ENCODE results near the gene RBMY1E. TPM values are rescaled to one million over a fixed set of nuclear protein-coding genes. Genes with fewer than 3 reads are reported as not detected.

RBMY1E gene
- total RNA-seq: not detected

DNA sequence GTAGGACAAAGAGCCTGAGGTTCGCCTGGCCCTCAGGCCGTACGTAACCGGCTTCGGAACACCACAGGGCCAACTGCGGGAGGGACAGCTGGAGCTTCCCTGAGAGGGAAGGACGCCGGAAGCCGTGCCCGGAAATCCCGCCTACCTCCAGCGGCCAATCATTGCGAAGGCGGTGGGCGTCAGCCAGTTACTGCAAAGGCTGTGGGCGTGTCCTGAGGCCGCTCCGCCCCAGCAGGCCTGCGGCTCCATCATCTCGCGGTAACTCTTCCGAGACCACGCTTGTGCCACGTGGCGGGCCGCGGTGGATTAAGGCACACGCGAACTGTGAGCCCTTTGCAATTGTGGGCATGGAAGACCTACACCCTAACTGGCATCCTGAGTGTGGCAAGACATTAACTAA lies at the start of gene RBMY1E:
RBMY1E (minus strand) TSS at position 101 of the 400 bp plus-strand sequence. CDS start 1,978 bp downstream, outside the sequence.

DNA sequence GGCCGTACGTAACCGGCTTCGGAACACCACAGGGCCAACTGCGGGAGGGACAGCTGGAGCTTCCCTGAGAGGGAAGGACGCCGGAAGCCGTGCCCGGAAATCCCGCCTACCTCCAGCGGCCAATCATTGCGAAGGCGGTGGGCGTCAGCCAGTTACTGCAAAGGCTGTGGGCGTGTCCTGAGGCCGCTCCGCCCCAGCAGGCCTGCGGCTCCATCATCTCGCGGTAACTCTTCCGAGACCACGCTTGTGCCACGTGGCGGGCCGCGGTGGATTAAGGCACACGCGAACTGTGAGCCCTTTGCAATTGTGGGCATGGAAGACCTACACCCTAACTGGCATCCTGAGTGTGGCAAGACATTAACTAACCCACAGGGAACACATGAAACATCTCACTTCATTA lies 23.4 kb downstream of the RBMY1E start, which contains the start of gene RBMY1D:
RBMY1D (minus strand) TSS at position 101 of the 400 bp plus-strand sequence. CDS start 2,013 bp downstream, outside the sequence.

Other genes with a start within 250 kb of the RBMY1E start
- not detected for gene RBMY1D, start 23.5 kb downstream of the RBMY1E start, total RNA-seq

Measured in melanocyte of skin (primary cell).